Heart left ventricle (tissue), 13 donors: ENCODE measurements around the gene FGF22.

ENCODE experiments used
- CTCF ChIP-seq, 12 donors: fragments of 200-600 bp; sonication (generic) in 4 of 12; IDR thresholded peaks; one replicate each; pipeline versions ENCODE4 v1.5.0 to v1.8.0; 2018 to 2022; ENCODE audit warnings: antibody characterized with exemption in 12 of 12, mild to moderate bottlenecking in 5 of 12
- POLR2A ChIP-seq, 2 donors: fragments of 450-650 bp; IDR thresholded peaks; one replicate each; pipeline ENCODE4 v1.6.1; 2017; ENCODE audit warnings: antibody characterized with exemption in 2 of 2, mild to moderate bottlenecking in 2 of 2, moderate library complexity in 2 of 2
- donor health status: ischemic (EF 13 %, LVEDD 7.1; RV severe dilation, severe dysfunction).
- donor health status: DM: no; HTN: yes; CAD: no.
- donor health status: DM: no; HTN: no; CAD: no.
- donor health status: ischemic (EF 25% LVEDD 6.9; RV normal size, moderate dysfunction).
- donor health status: ischemic (EF 25% LVEDD 5.7; RV mildly dilated, moderate dysfunction).
- donor health status: ischemic (EF 35%, LVEDD 5.7; RV mildly dilated, moderate dysfunction).
- donor health status: nonischemic (EF 11% LVEDD 7.7; RV severe dilation, severe dysfunction).
- donor health status: DM: yes; HTN: yes; CAD: no.
- donor health status: PGD.
- donor health status: ischemic (EF 29% LVEDD 5.4; RV normal size, mild dysfunction).
- donor health status: nonischemic (EF 23%, LVEDD 6.1; RV moderate dilation, normal function).

- no peak for TF ChIP-seq CTCF (IDR thresholded peaks at IDR 0.05)
- TF ChIP-seq POLR2A (IDR thresholded peaks at IDR 0.05), result no peak
Measured at GRCh38 chr19:656751-657559, 17.3 kb downstream of the FGF22 start.
